T-helper 2 cell (primary cell): ENCODE results near the gene TMTC3.
"Not testable (repeated sequence)": the region's sequence is repeated elsewhere in the genome, so short reads cannot be mapped to it uniquely, and the experiment has no call there.

Experiments
- DNase-seq, 5 experiments: peaks; one replicate each; pipeline versions ENCODE4 v3.0.0 to v3.0.0-alpha.2; 2012 to 2022

The TMTC3 gene

GRCh38 chr12:88167384-88167783 lies 25.3 kb downstream of the TMTC3 start:
- DNase-seq: no peak

- no peak for DNase-seq
Measured at GRCh38 chr12:88172844-88173407, 30.8 kb downstream of the TMTC3 start.

- no peak for DNase-seq
Measured at GRCh38 chr12:88175544-88175943, 33.4 kb downstream of the TMTC3 start.

GRCh38 chr12:88179436-88180014 lies 37.4 kb downstream of the TMTC3 start:
- no peak for DNase-seq

GRCh38 chr12:88181881-88182280 lies 39.8 kb downstream of the TMTC3 start:
- DNase-seq: no peak

- no peak for DNase-seq
Measured at GRCh38 chr12:88182416-88182815, 40.3 kb downstream of the TMTC3 start.

- no peak for DNase-seq
Measured at GRCh38 chr12:88184196-88184595, 42.1 kb downstream of the TMTC3 start.

GRCh38 chr12:88185279-88185678 lies 43.2 kb downstream of the TMTC3 start:
- no peak for DNase-seq

GRCh38 chr12:88185988-88186387 lies 43.9 kb downstream of the TMTC3 start:
- DNase-seq: no peak

- no peak for DNase-seq
Measured at GRCh38 chr12:88187571-88187970, 45.5 kb downstream of the TMTC3 start.

GRCh38 chr12:88188180-88188579 lies 46.1 kb downstream of the TMTC3 start:
- DNase-seq: no peak

GRCh38 chr12:88192426-88192825 lies 50.3 kb downstream of the TMTC3 start:
- DNase-seq: no peak

- DNase-seq: no peak
Measured at GRCh38 chr12:88194868-88195267, 52.8 kb downstream of the TMTC3 start.

GRCh38 chr12:88200029-88200428 lies 57.9 kb downstream of the TMTC3 start:
- no peak for DNase-seq

GRCh38 chr12:88202500-88202899 lies 60.4 kb downstream of the TMTC3 start:
- DNase-seq: no peak

- DNase-seq: no peak
Measured at GRCh38 chr12:88206601-88207000, 64.5 kb downstream of the TMTC3 start.

GRCh38 chr12:88207921-88208620 lies 66.0 kb downstream of the TMTC3 start:
- DNase-seq: no peak

- no peak for DNase-seq
Measured at GRCh38 chr12:88208661-88209060, 66.6 kb downstream of the TMTC3 start.

- not testable (repeated sequence) for DNase-seq
Measured at GRCh38 chr12:88210311-88210710, 68.2 kb downstream of the TMTC3 start.

- DNase-seq: no peak
Measured at GRCh38 chr12:88218293-88218692, 76.2 kb downstream of the TMTC3 start.

- DNase-seq: no peak
Measured at GRCh38 chr12:88219861-88220260, 77.8 kb downstream of the TMTC3 start.

GRCh38 chr12:88223519-88223918 lies 81.4 kb downstream of the TMTC3 start:
- no peak for DNase-seq

GRCh38 chr12:88225776-88226175 lies 83.7 kb downstream of the TMTC3 start:
- no peak for DNase-seq

- peak in 1 of 5 experiments; percentile 23 for DNase-seq
Measured at GRCh38 chr12:88227263-88227662, 85.2 kb downstream of the TMTC3 start.
